ENCODE results near the gene GPR161. TPM values are rescaled to one million over a fixed set of nuclear protein-coding genes. Genes with fewer than 3 reads are reported as not detected.

GPR161 gene
- total and polyA plus RNA-seq, 9 of the 15 experiments (the other 6 are each of a cell fraction or from before 2014, with no cell fraction given) = 0.15 to 2.4 (median 0.76) TPM

- peaks cover 0 to 4% of the 10 kb centered on the region in 2 experiments; a peak in 3 of 5 replicates for H3K4me1 ChIP-seq (replicated peaks in 1 of 2; ENCODE audit: control insufficient read depth in 2 of 2, insufficient read depth in 2 of 2, low read length in 2 of 2)
- TF ChIP-seq ZNF384 (IDR thresholded peaks at IDR 0.05; ENCODE audit: low read depth, low read length) (no peak), NFIX (CRISPR knock-in tag; IDR thresholded peaks at IDR 0.05; ENCODE audit: low read depth) (peak; percentile 60), NFIC (IDR thresholded peaks at IDR 0.05) (peak; percentile 94), CEBPZ (IDR thresholded peaks at IDR 0.05; ENCODE audit: borderline replicate concordance, low read depth, low read length) (no peak)
- no peaks in the 10 kb centered on the region for H3K9me1 ChIP-seq (ENCODE audit: control insufficient read depth, insufficient read depth, low read length)
- H3K27me3 ChIP-seq (ENCODE audit: control insufficient read depth in 2 of 2, insufficient read depth in 2 of 2, low read length in 2 of 2) = no peaks in the 10 kb centered on the region
- no peak overlapping the region for H3K27ac ChIP-seq (ENCODE audit: extremely low read depth, low read depth, low read length)
- H2AFZ ChIP-seq (ENCODE audit: low read depth, low read length) = no peak overlapping the region
- intact Hi-C loops (cut with micrococcal nuclease) = no loop called here
- no peak overlapping the region for H3K4me3 ChIP-seq
- H4K20me1 ChIP-seq (replicated peaks; ENCODE audit: control insufficient read depth, insufficient read depth, low read length) = no peaks in the 10 kb centered on the region
- peak; percentile 52 for ATAC-seq
- no peak overlapping the region; a peak in 1 of 4 replicates for H3K9ac ChIP-seq (ENCODE audit: insufficient read depth in 1 of 2, low read depth in 2 of 2, low read length in 2 of 2)
- FAIRE-seq = no peak
- whole genome bisulfite sequencing (ENCODE audit: insufficient coverage, low coverage, missing lambda C conversion rate) = 57% methylated on average over 6 of the region's 6 CpGs
- CTCF ChIA-PET (ENCODE audit: low intra/inter-chr PET ratio) = no interaction called here
- POLR2A ChIA-PET = interaction anchor here (0.6 to 1.1 kb wide), 2 partner anchors 12 to 254 kb away, joined by 3 to 4 read pairs; no protein-coding TSS in a partner anchor
- H3K9me3 ChIP-seq (replicated peaks; ENCODE audit: control insufficient read depth, insufficient read depth, low read depth, low read length) = no peaks in the 10 kb centered on the region
- H3K4me2 ChIP-seq (ENCODE audit: insufficient read depth, low read length) = no peak overlapping the region
- peak in 1 of 4 experiments; percentile 55 for DNase-seq (ENCODE audit: extremely low read depth in 1 of 4, low spot score in 3 of 4)
- no TSS peak for BruUV-seq (replicated peaks)
- in situ Hi-C loops (cut with MboI) = no loop called here
- H3K36me3 ChIP-seq (ENCODE audit: control insufficient read depth, insufficient read depth, low read length) = no peaks in the 10 kb centered on the region
- no peaks in the 10 kb centered on the region for H3K79me2 ChIP-seq (ENCODE audit: control insufficient read depth, insufficient read depth, low read length)
Measured at GRCh38 chr1:168112673-168113305, 23.9 kb downstream of the GPR161 start.

Data from K562 (cell line).